Measurements from ENCODE around the gene PPP2R3C.
A peak's percentile ranks its signal among the peaks of the same experiment; 100 is the strongest.
"Not testable (repeated sequence)": the region's sequence is repeated elsewhere in the genome, so short reads cannot be mapped to it uniquely, and the experiment has no call there.

PPP2R3C gene

GRCh38 chr14:35065731-35066130, 56.1 kb downstream of the PPP2R3C start:
- not testable (repeated sequence) for DNase-seq (ENCODE audit: low read depth in 1 of 2, low spot score in 1 of 2)

GRCh38 chr14:35061113-35061791, 60.5 kb downstream of the PPP2R3C start:
- not testable (repeated sequence) for DNase-seq (ENCODE audit: low read depth in 1 of 2, low spot score in 1 of 2)

GRCh38 chr14:35052637-35053036, 69.2 kb downstream of the PPP2R3C start:
- DNase-seq (ENCODE audit: low read depth in 1 of 2, low spot score in 1 of 2), result no peak

- no peak for DNase-seq (ENCODE audit: low read depth in 1 of 2, low spot score in 1 of 2)
Observed at GRCh38 chr14:35051796-35052195, 70.0 kb downstream of the PPP2R3C start.

- DNase-seq (ENCODE audit: low read depth in 1 of 2, low spot score in 1 of 2), result no peak
Observed at GRCh38 chr14:35050652-35051051, 71.1 kb downstream of the PPP2R3C start.

- DNase-seq (ENCODE audit: low read depth in 1 of 2, low spot score in 1 of 2), result no peak
Observed at GRCh38 chr14:35047976-35048513, 73.7 kb downstream of the PPP2R3C start.

- DNase-seq (ENCODE audit: low read depth in 1 of 2, low spot score in 1 of 2), result peak in 1 of 2 donors; percentile 15
Observed at GRCh38 chr14:35046751-35047536, 74.8 kb downstream of the PPP2R3C start.

GRCh38 chr14:35046048-35046750, 75.6 kb downstream of the PPP2R3C start, which contains the start of gene FAM177A1:
Gene FAM177A1, plus strand, starts transcription at chr14:35046272. Its CDS starts 192 bp downstream, at chr14:35046464.
- peak; percentile 95 to 98 for DNase-seq (ENCODE audit: low read depth in 1 of 2, low spot score in 1 of 2)

GRCh38 chr14:35045798-35046047, 76.1 kb downstream of the PPP2R3C start:
- DNase-seq (ENCODE audit: low read depth in 1 of 2, low spot score in 1 of 2), result no peak

GRCh38 chr14:35044939-35045797, 76.6 kb downstream of the PPP2R3C start:
- peak in 1 of 2 donors; percentile 18 for DNase-seq (ENCODE audit: low read depth in 1 of 2, low spot score in 1 of 2)

GRCh38 chr14:35043046-35043445, 78.7 kb downstream of the PPP2R3C start:
- no peak for DNase-seq (ENCODE audit: low read depth in 1 of 2, low spot score in 1 of 2)

- no peak for DNase-seq (ENCODE audit: low read depth in 1 of 2, low spot score in 1 of 2)
Observed at GRCh38 chr14:35042632-35043031, 79.2 kb downstream of the PPP2R3C start.

- DNase-seq (ENCODE audit: low read depth in 1 of 2, low spot score in 1 of 2), result not testable (repeated sequence)
Observed at GRCh38 chr14:35038312-35038711, 83.5 kb downstream of the PPP2R3C start.

All from activated CD4-positive, alpha-beta T cell treated with anti-CD3 and anti-CD28 coated beads, Interleukin-2, amount 50 U/mL, for 24 hours (primary cell).